ENCODE results near the gene GRPR. TPM values are rescaled to one million over a fixed set of nuclear protein-coding genes. Genes with fewer than 3 reads are reported as not detected.

Gene GRPR
- total RNA-seq, 1 experiment from 2014 or later, result 28.8 TPM

- Mint-ChIP-seq H3K27ac (no peak overlapping the region; a peak in 2 of 7 replicates), H3K36me3 (ENCODE audit: insufficient read depth in 1 of 3, low read depth in 3 of 3) (peaks cover 3 to 12% (median 11%) of the 10 kb centered on the region in 3 experiments), H3K27me3 (ENCODE audit: low read depth) (no peaks in the 10 kb centered on the region), H3K4me1 (peaks cover 51 to 70% of the 10 kb centered on the region in 2 experiments), H3K4me3 (no peak overlapping the region), H3K9me3 (peaks cover 6 to 12% of the 10 kb centered on the region in 2 experiments)
- no peaks in the 10 kb centered on the region for H3K27me3 ChIP-seq (ENCODE audit: insufficient read depth, low read length)
- no peaks in the 10 kb centered on the region for H3K79me2 ChIP-seq (ENCODE audit: insufficient read depth, low read length)
- H4K5ac ChIP-seq (ENCODE audit: insufficient read length, low read depth, low read length), result no peak overlapping the region
- no peak overlapping the region for H4K8ac ChIP-seq (replicated peaks; ENCODE audit: insufficient read length, low read depth, low read length)
- H3K9ac ChIP-seq (ENCODE audit: extremely low read depth, insufficient read length, low read length), result no peak overlapping the region
- H2AFZ ChIP-seq (ENCODE audit: low read length), result no peak overlapping the region
- no peak overlapping the region for H3K4ac ChIP-seq (ENCODE audit: low read depth, low read length)
- H3K14ac ChIP-seq (ENCODE audit: insufficient read depth, low read length), result no peak overlapping the region
- H3K27ac ChIP-seq (ENCODE audit: insufficient read length, low read depth, low read length), result no peak overlapping the region
- WGBS (ENCODE audit: extremely low coverage, insufficient read length, low lambda C conversion rate), result no CpG with 5 or more reads among the region's 1 CpG
- no peak overlapping the region for H3K56ac ChIP-seq (ENCODE audit: insufficient read length, low read depth, low read length)
- no peak overlapping the region for H3K18ac ChIP-seq (ENCODE audit: insufficient read length, low read depth, low read length)
- no peaks in the 10 kb centered on the region for H3K9me3 ChIP-seq (ENCODE audit: control insufficient read depth, low read depth, low read length)
- H4K20me1 ChIP-seq (ENCODE audit: control insufficient read depth, insufficient read depth, insufficient read length), result no peaks in the 10 kb centered on the region
- TF ChIP-seq, protein P1, sequence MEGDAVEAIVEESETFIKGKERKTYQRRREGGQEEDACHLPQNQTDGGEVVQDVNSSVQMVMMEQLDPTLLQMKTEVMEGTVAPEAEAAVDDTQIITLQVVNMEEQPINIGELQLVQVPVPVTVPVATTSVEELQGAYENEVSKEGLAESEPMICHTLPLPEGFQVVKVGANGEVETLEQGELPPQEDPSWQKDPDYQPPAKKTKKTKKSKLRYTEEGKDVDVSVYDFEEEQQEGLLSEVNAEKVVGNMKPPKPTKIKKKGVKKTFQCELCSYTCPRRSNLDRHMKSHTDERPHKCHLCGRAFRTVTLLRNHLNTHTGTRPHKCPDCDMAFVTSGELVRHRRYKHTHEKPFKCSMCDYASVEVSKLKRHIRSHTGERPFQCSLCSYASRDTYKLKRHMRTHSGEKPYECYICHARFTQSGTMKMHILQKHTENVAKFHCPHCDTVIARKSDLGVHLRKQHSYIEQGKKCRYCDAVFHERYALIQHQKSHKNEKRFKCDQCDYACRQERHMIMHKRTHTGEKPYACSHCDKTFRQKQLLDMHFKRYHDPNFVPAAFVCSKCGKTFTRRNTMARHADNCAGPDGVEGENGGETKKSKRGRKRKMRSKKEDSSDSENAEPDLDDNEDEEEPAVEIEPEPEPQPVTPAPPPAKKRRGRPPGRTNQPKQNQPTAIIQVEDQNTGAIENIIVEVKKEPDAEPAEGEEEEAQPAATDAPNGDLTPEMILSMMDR (conservative IDR thresholded peaks at IDR 0.05), result no peak
- H2BK20ac ChIP-seq (ENCODE audit: low read depth, low read length, poor library complexity, severe bottlenecking), result no peak overlapping the region
- H3K4me2 ChIP-seq (ENCODE audit: insufficient read depth, insufficient read length, low read length), result no peak overlapping the region
- no peak for DNase-seq
- no peak overlapping the region for H2BK12ac ChIP-seq (ENCODE audit: insufficient read length, low read depth, low read length)
- no peaks in the 10 kb centered on the region for H3K79me1 ChIP-seq (ENCODE audit: insufficient read depth, low read depth, low read length, poor library complexity, severe bottlenecking)
- H3K23me2 ChIP-seq (ENCODE audit: insufficient read length, low read depth, low read length, poor library complexity, severe bottlenecking), result no peaks in the 10 kb centered on the region
- H3K4me1 ChIP-seq (ENCODE audit: insufficient read depth, low read length), result peaks cover 21% of the 10 kb centered on the region
- H3T11ph ChIP-seq (ENCODE audit: low read length), result no peak overlapping the region
- no peak overlapping the region for H4K91ac ChIP-seq (ENCODE audit: insufficient read length, low read depth, low read length)
- no peak overlapping the region for H2AK5ac ChIP-seq (ENCODE audit: insufficient read length, low read length)
- no peak overlapping the region for H3K23ac ChIP-seq (ENCODE audit: insufficient read length, low read depth, low read length)
- H2BK120ac ChIP-seq (ENCODE audit: low read depth, low read length, poor library complexity, severe bottlenecking), result no peak overlapping the region
- no peak overlapping the region for H2BK15ac ChIP-seq (ENCODE audit: low read depth, low read length)
- no peak overlapping the region for H2BK5ac ChIP-seq (ENCODE audit: insufficient read length, low read length)
Measured at GRCh38 chrX:16188687-16189086, 65.3 kb downstream of the GRPR start.
